ENCODE measurements around the gene CCT6B.
"Not testable (repeated sequence)": the region's sequence is repeated elsewhere in the genome, so short reads cannot be mapped to it uniquely, and the experiment has no call there.

CCT6B gene, protein sequence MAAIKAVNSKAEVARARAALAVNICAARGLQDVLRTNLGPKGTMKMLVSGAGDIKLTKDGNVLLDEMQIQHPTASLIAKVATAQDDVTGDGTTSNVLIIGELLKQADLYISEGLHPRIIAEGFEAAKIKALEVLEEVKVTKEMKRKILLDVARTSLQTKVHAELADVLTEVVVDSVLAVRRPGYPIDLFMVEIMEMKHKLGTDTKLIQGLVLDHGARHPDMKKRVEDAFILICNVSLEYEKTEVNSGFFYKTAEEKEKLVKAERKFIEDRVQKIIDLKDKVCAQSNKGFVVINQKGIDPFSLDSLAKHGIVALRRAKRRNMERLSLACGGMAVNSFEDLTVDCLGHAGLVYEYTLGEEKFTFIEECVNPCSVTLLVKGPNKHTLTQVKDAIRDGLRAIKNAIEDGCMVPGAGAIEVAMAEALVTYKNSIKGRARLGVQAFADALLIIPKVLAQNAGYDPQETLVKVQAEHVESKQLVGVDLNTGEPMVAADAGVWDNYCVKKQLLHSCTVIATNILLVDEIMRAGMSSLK

DNA sequence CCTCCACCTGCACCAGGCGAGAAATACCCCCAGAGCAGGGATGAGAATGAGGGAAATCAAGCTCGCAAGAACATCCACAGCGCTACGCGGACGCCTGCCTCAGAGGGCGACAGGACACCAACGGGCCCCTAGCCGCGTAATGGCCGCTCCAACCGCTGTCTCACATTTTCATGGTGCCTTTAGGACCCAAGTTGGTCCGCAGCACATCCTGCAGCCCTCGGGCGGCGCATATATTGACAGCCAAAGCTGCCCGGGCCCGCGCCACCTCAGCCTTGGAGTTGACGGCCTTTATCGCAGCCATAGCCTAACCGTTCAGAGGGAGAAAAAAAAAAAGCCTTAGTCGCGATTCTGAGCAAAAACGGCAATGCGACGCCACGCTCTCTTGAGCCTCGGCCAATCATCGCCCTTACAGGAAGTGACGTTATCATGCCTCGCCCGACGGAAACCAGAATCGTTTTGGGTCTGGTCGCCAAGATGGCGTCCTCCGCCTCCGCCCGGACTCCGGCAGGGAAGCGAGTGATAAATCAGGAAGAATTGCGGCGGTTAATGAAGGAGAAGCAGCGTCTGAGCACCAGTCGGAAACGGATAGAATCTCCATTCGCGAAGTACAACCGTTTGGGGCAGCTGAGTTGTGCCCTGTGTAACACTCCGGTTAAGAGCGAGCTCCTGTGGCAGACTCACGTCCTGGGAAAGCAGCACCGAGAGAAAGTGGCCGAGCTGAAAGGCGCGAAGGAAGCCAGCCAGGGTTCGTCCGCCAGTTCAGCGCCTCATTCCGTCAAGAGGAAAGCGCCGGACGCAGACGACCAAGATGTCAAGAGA is at the start of gene CCT6B, which contains the start of gene ZNF830:
Gene CCT6B, minus strand, starts transcription at position 368 of the 819 bp plus-strand sequence. Its CDS starts 67 bp downstream, at position 301.
Gene ZNF830, plus strand, starts transcription at position 448 of the 819 bp plus-strand sequence. Its CDS starts 27 bp downstream, at position 475.
- DNase-seq, result peak; percentile 93

DNA sequence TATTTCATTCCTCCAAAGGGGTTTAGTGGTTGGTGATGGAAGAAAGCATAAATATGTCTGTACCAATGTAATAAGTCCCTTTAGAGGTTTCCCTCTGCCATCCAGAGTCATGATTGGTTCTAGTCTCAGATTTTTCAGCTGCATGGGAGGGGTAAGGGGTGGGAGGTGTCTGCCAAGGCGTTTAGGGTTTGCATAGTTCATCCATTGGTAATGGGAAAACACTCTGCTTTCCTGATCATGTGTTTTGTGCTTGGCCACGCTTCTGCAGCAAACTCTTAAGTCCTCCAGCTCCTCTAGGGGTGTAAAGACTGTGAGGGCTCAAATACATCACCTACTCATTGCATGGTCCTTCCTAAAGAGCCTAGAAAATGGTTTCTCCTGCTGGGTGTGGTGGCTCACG is 48.8 kb upstream of the CCT6B start:
- DNase-seq, result no peak

DNA sequence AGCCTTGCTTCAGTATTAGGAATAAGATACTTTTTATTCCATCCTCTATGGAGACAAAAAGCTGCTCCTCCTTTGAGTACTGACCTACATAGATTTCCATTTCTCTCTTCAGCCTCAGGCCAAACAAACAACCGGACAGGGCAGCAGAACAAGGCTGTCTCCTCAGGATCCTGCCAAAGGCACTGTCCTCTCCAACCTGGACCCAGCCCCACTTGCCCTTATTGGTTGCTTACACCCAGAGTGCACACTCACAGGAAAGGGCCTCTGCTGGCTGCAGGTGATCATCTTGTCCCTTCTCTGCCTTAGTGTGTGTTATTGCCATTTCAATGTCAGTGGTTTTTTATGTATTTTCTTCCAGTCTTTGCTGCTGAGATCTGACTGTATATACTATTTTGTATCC is 45.7 kb upstream of the CCT6B start:
- DNase-seq, result no peak

DNA sequence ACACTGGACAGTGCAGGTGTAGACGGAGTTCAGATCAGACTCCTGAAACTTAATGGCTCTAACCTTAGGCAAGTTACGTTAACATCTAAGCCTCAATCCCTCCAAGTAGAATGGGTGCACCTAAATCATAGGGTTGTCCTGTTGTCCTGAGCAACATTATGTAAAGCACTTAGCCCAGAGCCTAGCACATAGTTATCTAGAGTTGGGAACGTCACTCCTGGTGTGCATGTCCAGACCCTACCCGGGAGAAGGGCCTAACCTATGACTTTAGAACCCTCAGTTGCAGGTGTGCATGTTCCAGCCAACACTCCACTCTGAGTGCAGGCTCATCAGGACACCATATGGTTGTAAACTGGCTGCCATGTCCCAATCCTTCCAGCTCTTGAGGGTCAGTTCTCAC is 45.1 kb upstream of the CCT6B start:
- DNase-seq, result no peak

DNA sequence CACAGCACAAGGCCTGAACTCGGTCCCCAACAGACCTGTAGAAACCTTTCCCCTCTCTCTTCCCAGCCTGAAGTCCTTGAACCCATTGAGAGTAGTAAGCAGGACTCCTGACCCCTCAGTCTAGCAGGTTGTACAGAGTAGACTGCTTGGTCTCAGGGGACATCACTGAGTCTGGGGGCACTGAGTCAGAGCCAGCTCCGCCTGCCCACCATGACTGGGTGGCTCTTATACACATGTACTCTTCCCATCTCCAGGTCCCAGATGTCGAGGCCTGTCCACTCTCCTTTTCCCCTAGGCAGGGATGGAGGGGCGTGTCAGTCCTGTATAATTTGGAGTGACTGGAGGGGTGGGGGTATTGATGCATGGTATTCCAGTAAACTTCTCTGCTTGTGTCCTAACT is 42.5 kb upstream of the CCT6B start:
- DNase-seq, result no peak

DNA sequence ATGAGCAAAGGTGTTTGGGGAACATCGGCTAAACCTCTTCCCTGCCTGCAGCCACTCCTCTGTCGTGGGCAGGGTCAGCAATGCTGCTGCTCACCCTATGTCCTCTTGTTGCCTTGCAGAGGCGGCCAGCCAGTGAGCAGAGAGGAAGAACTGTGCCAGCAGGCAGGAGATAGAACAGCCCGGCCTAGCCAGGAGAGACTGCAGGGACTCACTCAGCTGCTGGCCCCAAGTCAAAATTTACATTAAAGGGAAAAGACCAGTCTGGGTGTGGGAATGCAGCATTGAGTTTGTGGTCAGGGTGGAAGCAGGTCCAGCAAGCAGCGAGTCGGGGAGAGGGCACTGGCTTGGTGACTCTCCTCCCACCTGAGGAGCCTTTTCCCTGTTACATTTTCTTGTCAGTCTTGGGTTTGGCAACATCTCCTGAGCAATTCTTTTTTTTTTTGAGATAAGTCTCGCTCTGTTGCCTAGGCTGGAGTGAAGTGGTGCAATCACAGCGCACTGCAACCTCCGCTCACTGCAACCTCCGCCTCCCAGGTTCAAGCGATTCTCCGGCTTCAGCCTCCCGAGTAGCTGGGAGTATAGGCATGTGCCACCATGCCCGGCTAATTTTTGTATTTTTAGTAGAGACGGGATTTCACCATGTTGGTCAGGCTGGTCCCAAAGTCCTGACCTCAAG is 41.8 kb upstream of the CCT6B start:
- DNase-seq, result no peak

DNA sequence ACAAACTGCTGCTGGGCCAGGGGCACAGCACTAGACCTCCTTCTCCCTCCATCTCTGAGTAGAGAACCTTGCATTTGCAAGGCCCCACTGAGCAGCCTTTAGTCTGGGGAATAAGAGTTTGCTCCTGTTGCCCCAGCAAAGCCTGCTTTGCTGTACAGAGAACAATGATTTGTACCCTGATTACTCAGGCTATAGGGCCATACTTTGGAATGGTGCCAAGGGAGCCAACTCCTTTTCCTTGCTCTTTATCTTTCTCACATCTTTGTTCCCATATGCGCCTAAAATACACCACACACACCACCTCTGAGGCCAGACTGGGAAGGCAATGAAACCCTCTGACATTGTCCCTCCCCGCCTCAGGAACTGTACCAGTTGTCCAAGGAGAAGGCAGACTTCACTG is 40.3 kb upstream of the CCT6B start:
- DNase-seq, result no peak

DNA sequence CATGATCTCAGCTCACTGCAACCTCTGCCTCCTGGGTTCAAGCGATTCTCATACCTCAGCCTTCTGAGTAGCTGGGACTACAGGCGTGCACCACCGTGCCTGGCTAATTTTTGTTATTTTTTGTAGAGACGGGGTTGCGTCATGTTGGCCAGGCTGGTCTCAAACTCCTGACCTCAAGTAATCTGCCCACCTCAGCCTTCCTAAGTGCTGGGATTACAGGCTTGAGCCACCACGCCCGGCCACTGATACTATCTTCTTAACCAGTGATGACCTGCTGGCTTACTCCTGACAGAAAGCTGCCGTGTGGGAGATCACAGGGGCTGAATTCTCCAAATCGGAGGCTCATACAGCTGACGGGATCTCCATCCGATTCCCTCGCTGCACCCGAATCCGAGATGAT is 39.7 kb upstream of the CCT6B start:
- not testable (repeated sequence) for DNase-seq

DNA sequence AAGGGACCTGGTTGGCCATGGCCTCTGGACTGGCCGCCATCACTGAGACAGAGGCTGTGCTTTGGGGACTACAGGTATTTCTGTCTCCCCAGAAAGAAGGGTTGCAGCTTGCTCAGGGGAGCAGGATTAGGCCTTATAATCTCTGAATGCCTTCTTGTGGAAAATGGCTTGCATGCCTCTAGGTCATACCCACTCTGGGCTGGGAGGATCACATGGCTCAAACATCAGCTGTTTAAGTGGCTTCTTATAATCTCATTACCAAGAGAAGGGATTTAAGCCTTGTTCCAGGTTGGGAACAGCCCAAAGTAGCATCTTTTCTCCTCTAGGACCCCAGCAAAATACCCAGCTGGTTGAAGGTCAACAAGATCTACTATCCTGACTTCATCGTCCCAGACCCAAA is 38.2 kb upstream of the CCT6B start:
- no peak for DNase-seq

DNA sequence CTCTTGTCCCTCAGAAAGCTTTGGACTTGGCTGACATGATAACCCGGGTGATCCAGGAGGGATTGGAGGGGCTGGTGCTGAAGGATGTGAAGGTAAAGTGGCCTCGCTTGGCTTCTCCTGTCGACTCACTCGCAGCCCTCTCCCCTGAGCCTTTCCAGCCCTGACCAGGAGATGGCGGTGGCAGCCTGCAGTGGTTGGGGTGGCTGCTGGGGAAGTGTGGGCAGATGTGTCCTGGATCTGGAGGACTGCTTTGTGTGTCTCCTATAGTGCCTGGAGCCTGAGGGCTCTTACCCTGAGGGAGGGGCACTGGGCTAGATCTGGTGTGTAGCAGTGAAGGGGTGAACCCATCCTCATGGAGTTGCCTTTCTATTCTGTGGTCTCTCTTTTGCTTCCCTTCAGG is 36.9 kb upstream of the CCT6B start:
- peak; percentile 90 for DNase-seq

DNA sequence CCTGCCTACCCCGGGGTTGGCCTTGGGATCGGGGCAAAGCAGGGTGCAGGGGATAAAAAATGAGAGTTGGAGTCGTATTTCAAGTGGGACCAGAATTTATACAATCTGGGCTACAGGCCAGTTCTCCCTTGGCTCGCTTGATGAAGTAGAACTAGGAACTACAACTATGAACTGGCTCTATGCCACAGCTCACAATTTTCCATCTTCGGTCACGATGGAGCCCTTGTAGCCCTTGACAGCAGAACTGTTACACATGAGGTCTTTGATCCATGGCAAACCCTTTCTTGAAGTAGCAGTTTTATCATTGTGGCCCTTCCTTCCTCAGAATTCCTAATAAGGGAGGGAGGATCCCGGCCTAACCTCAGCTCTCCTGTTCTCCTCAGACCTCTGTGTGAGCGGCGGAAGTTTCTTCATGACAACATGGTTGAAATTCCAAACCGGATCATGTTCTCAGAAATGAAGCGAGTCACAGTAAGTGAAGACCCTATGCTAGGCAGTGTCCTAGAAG is 36.1 kb upstream of the CCT6B start:
- DNase-seq, result no peak

DNA sequence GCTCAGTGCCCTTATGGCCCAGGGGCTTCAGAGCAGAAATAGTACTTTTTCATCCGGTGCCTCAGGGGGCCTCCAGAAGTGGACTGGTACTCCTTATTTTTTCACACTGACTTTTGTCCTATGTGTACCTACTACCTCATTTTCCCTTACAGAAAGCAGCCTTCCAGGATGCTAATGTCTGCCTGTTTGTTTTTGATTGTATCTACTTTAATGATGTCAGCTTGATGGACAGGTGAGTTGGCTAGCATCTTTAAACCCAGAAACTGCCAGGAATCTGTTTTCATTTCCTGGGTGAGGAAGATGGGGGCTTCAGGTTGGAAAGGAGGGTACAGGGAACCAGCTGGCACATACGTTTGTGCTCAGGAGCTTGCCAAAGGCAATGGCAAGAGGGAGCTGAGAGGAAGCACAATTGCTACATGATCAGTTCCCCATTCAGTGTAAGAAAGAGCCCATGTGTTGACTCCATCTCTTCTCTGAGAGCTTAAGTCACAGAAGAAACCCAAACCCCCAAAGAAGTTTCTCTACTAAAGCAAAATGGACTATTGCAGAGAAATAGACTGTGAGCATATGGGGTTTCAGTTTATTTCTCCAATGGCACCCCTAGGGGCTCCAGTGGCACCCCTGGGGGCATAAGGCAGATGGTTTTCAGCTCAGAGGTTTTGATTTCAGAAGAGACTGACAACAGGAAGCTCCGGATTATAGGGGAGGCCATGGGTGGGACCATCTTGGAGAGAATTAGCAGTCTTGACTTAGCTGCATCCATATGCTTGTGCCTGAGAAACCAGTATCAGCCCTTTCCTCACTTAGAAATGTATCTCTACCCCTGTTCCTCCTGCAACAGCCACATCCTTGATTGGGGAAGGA is 35.4 kb upstream of the CCT6B start:
- DNase-seq, result no peak

DNA sequence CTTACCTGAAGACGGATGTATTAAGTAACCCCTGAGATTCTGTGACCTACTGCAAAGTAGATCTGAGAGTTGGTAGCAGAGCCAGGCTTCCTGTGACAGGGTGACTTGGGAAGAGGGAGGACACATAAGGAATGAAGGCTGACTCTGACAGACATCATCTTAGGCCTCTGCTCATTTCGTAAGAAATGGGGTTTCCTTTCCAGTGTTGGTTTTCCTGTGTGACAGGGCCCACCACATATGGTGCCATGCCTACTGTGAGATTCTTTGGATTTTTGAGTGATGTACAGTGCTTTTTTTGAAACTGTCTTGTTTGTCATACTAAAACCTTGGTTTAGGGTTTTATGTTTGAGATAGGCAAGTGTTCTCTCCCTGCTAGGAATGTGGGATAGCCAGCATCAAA is 31.8 kb upstream of the CCT6B start:
- no peak for DNase-seq

DNA sequence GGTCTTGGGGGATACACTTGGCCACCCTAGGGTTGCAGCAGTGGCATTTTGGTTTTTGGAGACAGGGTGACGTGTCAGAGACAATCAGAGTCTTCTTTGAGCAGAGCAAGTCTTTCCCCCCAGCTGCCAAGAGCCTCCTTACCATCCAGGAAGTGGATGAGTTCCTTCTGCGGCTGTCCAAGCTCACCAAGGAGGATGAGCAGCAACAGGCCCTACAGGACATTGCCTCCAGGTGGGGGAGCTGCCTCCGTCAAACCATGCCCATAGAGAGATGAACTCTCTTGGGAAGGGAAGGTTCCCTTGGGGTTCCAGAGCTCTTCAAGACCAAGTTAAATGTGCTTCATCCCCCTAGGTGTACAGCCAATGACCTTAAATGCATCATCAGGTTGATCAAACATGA is 30.3 kb upstream of the CCT6B start:
- DNase-seq, result no peak

DNA sequence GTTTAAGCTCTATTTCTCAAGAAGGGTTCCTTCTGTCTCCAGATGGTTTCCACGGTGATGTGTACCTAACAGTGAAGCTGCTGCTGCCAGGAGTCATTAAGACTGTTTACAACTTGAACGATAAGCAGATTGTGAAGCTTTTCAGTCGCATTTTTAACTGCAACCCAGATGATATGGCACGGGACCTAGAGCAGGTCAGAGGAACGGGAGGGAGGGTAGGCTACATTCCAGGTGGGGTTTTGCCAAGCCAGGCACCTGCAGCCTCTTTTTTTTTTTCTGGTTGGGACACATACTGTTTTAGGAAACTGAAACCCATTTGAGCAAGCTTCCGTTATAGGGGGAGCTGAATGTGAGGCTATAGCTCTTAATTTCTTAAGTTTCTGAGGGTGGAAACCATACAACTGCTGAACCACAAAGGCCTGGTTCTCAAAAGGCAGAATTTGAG is 29.7 kb upstream of the CCT6B start:
- DNase-seq, result no peak

DNA sequence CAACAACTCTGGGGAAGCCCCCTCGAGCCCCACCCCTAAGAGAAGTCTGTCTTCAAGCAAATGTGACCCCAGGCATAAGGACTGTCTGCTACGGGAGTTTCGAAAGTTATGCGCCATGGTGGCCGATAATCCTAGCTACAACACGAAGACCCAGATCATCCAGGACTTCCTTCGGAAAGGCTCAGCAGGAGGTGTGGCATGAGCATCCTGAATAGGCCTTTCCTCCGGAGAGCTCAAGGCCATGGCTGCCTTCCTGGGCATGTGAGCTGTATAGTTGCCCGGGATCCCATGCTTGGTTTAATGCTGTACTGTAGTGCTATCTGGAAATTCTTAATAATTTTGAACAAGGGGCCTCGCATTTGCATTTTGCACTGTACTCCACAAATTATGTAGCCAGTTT is 28.2 kb upstream of the CCT6B start:
- DNase-seq, result no peak

DNA sequence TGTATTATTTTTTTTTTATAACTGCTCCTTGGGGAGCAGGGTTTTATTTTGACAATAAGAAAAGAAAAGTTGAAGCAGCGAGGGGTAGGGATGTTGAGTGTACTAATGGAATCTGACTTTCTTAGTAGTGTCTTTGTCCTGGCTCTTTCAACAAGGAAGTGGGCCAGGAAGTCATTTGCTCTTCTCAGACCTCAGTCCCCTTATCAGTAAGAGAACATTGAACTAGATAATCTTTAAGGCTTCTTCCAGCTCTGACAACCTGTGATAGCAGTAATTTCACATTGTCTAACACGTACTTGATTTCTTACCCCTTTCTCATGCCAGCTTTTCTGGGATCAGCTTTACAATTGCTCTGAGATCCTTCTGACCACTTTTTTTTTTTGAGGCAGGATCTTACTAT is 27.4 kb upstream of the CCT6B start:
- DNase-seq, result no peak

DNA sequence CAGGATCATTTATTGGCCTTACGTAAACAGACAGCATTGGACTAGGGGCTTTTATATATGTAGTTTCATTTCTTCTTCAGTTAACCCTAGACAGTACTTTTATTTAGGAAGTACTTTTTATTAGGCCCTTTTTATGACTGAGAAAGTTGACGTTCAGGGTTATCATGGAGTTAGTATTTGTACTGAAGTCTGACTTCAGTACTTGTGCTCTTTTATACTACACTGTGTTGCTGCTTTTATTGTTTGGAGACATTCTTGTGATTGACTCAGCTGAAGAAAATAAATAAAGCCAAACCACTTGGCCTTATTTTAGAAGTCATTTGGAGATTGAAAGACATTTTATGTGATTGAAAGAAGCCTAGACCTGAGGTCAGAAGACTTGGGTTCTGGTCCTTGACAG is 26.0 kb upstream of the CCT6B start:
- no peak for DNase-seq

DNA sequence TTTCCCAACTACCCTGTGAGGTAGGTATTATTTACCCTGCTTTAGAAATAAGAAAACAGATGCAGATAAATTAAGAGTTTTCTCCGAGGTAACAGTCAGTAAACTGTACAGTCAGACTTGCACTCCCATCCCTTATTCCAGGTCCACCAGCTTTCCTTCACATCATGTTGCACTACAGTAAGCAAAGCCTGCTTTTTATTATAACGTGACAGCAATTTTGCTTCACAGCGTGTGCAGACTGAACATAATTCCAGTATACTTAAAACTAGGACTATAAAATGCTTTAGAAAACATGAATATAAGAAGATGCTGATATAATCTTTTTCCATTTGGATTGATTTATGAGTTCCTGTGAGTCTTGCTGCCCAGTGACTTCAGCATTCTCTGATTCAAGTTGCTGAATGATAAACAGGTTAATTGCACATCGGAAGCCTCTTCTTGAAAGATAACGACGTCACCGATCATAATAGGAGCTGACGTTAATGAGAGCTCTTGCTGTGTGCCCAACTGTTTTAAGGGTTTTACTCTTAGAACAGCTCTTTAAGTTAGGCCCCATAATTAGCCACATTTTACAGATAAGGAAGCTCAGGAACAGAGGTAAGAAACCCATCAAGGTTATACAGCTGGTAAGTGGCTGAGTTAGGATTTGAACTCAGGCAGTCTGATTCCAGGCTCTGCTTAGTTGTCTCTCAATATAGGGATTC is 20.4 kb upstream of the CCT6B start:
- DNase-seq, result no peak

DNA sequence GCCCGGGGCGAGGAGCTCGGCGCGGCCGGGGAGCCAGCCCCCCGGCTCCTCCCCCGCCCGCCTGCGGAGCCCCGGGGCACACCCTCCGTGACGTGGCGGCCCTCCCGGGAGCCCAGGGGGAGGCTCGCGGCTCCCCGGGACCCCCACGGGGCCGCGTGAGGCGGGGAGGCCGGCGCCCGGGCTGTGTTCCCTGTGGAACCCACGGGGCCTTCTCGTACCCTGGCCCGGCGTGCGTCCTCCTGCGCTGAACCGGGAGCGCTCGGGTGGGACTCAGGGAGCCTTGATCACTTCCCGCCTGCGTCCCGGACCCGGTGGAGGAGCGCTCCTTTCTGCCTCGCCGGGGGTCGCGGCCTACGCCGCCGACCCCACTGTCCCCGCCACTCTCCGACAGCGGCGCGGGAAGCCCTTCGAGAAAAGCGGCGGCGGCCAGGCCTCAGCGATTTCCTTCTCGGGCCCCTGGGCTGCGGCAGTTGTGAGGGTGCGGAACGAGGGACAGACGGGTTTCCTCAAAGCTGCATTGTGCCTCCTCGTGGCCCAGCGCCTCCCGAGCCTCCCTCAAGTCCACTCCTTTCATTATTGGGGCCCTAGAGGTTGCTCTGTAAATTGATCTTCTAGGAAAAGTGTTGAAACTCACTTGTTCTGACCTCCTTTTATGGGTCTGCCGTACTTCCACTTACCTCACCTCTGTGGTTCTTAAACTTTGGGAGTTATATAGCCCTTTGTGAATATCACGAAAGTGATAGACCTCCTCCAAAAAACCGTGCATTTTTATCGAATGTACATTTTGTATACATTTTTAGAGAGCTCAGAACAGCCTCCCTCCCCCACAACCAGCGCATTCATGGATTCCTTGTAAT is 19.6 kb upstream of the CCT6B start:
- peak; percentile 91 for DNase-seq

Measured in activated CD8-positive, alpha-beta memory T cell treated with anti-CD3 and anti-CD28 coated beads for 24 hours (primary cell).